ENCODE results near the gene IL2RG. TPM values are rescaled to one million over a fixed set of nuclear protein-coding genes. Genes with fewer than 3 reads are reported as not detected.

IL2RG gene
- polyA plus RNA-seq, 1 donor (not counting 4 experiments of a cell fraction or from before 2014, with no cell fraction given), result 0.12 TPM

- H3K9me3 ChIP-seq (ENCODE audit: control insufficient read depth, low read depth, low read length), result no peaks in the 10 kb centered on the region
- no peaks in the 10 kb centered on the region for H3K79me2 ChIP-seq (ENCODE audit: control insufficient read depth, insufficient read depth, low read length)
- H3K9ac ChIP-seq (ENCODE audit: control insufficient read depth, extremely low read depth, insufficient read depth, low read length), result no peak overlapping the region
- H3K27me3 ChIP-seq (ENCODE audit: control insufficient read depth, extremely low read depth, insufficient read depth, low read length), result no peaks in the 10 kb centered on the region
- no peak for FAIRE-seq
- H3K27ac ChIP-seq (ENCODE audit: control insufficient read depth, insufficient read depth, low read length), result no peak overlapping the region
- dilution Hi-C loops (cut with MboI; ENCODE audit: extremely low pct_ligation_motif_present, low sequenced_read_pairs), result no loop called here
- no peak overlapping the region for H3K4me2 ChIP-seq (ENCODE audit: control insufficient read depth, extremely low read depth, insufficient read depth, low read depth, low read length)
- TF ChIP-seq, protein P1, sequence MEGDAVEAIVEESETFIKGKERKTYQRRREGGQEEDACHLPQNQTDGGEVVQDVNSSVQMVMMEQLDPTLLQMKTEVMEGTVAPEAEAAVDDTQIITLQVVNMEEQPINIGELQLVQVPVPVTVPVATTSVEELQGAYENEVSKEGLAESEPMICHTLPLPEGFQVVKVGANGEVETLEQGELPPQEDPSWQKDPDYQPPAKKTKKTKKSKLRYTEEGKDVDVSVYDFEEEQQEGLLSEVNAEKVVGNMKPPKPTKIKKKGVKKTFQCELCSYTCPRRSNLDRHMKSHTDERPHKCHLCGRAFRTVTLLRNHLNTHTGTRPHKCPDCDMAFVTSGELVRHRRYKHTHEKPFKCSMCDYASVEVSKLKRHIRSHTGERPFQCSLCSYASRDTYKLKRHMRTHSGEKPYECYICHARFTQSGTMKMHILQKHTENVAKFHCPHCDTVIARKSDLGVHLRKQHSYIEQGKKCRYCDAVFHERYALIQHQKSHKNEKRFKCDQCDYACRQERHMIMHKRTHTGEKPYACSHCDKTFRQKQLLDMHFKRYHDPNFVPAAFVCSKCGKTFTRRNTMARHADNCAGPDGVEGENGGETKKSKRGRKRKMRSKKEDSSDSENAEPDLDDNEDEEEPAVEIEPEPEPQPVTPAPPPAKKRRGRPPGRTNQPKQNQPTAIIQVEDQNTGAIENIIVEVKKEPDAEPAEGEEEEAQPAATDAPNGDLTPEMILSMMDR (optimal IDR thresholded peaks at IDR 0.05 in 1 of 3, IDR thresholded peaks at IDR 0.05 in 1 of 3, conservative IDR thresholded peaks at IDR 0.05 in 1 of 3; ENCODE audit: extremely low read depth in 1 of 3, insufficient read depth in 2 of 3, low read length in 3 of 3), result no peak
- no peak for TF ChIP-seq EZH2 (IDR thresholded peaks at IDR 0.05; ENCODE audit: low read length)
- H3K4me1 ChIP-seq (ENCODE audit: control insufficient read depth, extremely low read depth, insufficient read depth, low read length), result no peaks in the 10 kb centered on the region
- no peak overlapping the region for H3K4me3 ChIP-seq (ENCODE audit: control insufficient read depth in 2 of 3, extremely low read depth in 1 of 3, insufficient read depth in 2 of 3, low read depth in 1 of 3, low read length in 3 of 3)
- no peak overlapping the region for H2AFZ ChIP-seq (ENCODE audit: control insufficient read depth, low read length)
- H3K9me1 ChIP-seq (ENCODE audit: control insufficient read depth, extremely low read depth, insufficient read depth, low read length), result no peaks in the 10 kb centered on the region
- H4K20me1 ChIP-seq (ENCODE audit: control insufficient read depth, extremely low read depth, insufficient read depth, low read length), result no peaks in the 10 kb centered on the region
- no peaks in the 10 kb centered on the region for H3K36me3 ChIP-seq (ENCODE audit: control insufficient read depth in 2 of 2, extremely low read depth in 1 of 2, insufficient read depth in 2 of 2, low read length in 2 of 2)
- no peak for DNase-seq (ENCODE audit: low read depth, low spot score)
Measured at GRCh38 chrX:71147496-71148277, 36.3 kb upstream of the IL2RG start.

GRCh38 chrX:71144651-71145050 is 33.3 kb upstream of the IL2RG start, which contains the start of gene NLGN3:
NLGN3 (plus strand) TSS chrX:71144841; CDS start chrX:71147750, 2,909 bp downstream.
- Histone ChIP-seq H3K9me3 (ENCODE audit: control insufficient read depth, low read depth, low read length) (no peaks in the 10 kb centered on the region), H3K27me3 (ENCODE audit: control insufficient read depth, extremely low read depth, insufficient read depth, low read length) (no peaks in the 10 kb centered on the region), H3K4me3 (ENCODE audit: control insufficient read depth in 2 of 3, extremely low read depth in 1 of 3, insufficient read depth in 2 of 3, low read depth in 1 of 3, low read length in 3 of 3) (no peak within 1 kb of the TSS), H3K9me1 (ENCODE audit: control insufficient read depth, extremely low read depth, insufficient read depth, low read length) (no peaks in the 10 kb centered on the region), H3K4me2 (ENCODE audit: control insufficient read depth, extremely low read depth, insufficient read depth, low read depth, low read length) (no peak within 1 kb of the TSS), H3K9ac (ENCODE audit: control insufficient read depth, extremely low read depth, insufficient read depth, low read length) (no peak within 1 kb of the TSS), H3K4me1 (ENCODE audit: control insufficient read depth, extremely low read depth, insufficient read depth, low read length) (no peaks in the 10 kb centered on the region), H3K36me3 (ENCODE audit: control insufficient read depth in 2 of 2, extremely low read depth in 1 of 2, insufficient read depth in 2 of 2, low read length in 2 of 2) (peaks cover 0 to 2% of the 10 kb centered on the region in 2 experiments), H3K27ac (ENCODE audit: control insufficient read depth, insufficient read depth, low read length) (no peak within 1 kb of the TSS), H4K20me1 (ENCODE audit: control insufficient read depth, extremely low read depth, insufficient read depth, low read length) (no peaks in the 10 kb centered on the region), H3K79me2 (ENCODE audit: control insufficient read depth, insufficient read depth, low read length) (no peaks in the 10 kb centered on the region), H2AFZ (ENCODE audit: control insufficient read depth, low read length) (no peak within 1 kb of the TSS)
- FAIRE-seq, result no peak
- no peak for DNase-seq (ENCODE audit: low read depth, low spot score)
- TF ChIP-seq EZH2 (IDR thresholded peaks at IDR 0.05; ENCODE audit: low read length), result no peak
- TF ChIP-seq, protein P1 (optimal IDR thresholded peaks at IDR 0.05 in 1 of 3, IDR thresholded peaks at IDR 0.05 in 1 of 3, conservative IDR thresholded peaks at IDR 0.05 in 1 of 3; ENCODE audit: extremely low read depth in 1 of 3, insufficient read depth in 2 of 3, low read length in 3 of 3), result no peak
- dilution Hi-C loops (cut with MboI; ENCODE audit: extremely low pct_ligation_motif_present, low sequenced_read_pairs), result no loop called here

Data from keratinocyte (primary cell).